ENCODE data around the gene KLHDC1.

- TF ChIP-seq RAD21 (IDR thresholded peaks at IDR 0.05; ENCODE audit: low read depth) (no peak), EP300 (IDR thresholded peaks at IDR 0.05; ENCODE audit: borderline replicate concordance) (no peak), TEAD4 (IDR thresholded peaks at IDR 0.05) (no peak), TAF1 (IDR thresholded peaks at IDR 0.05; ENCODE audit: low read depth) (no peak), EGR1 (IDR thresholded peaks at IDR 0.05) (no peak), CREB1 (IDR thresholded peaks at IDR 0.05; ENCODE audit: low read depth) (no peak)
Observed at GRCh38 chr14:49686425-49686824, 6.5 kb upstream of the KLHDC1 start.

Measured in Ishikawa (cell line).